Ishikawa (cell line): ENCODE results near the gene RBM10.

ENCODE experiments used
- CEBPB ChIP-seq: IDR thresholded peaks from 2 replicates; pipeline ENCODE4 v1.6.1; 2012
- CREB1 ChIP-seq: IDR thresholded peaks from 2 replicates; pipeline ENCODE4 v1.6.1; 2012; ENCODE audit warnings: low read depth
- EGR1 ChIP-seq: IDR thresholded peaks from 2 replicates; pipeline ENCODE4 v1.6.1; 2012
- EP300 ChIP-seq: IDR thresholded peaks from 2 replicates; pipeline ENCODE4 v1.6.1; 2012; ENCODE audit warnings: borderline replicate concordance
- FOXM1 ChIP-seq: IDR thresholded peaks from 2 replicates; pipeline ENCODE4 v1.6.1; 2012; ENCODE audit warnings: low read depth, borderline replicate concordance
- MAX ChIP-seq: IDR thresholded peaks from 2 replicates; pipeline ENCODE4 v1.6.1; 2012
- NFIC ChIP-seq: IDR thresholded peaks from 2 replicates; pipeline ENCODE4 v1.6.1; 2012
- RAD21 ChIP-seq: IDR thresholded peaks from 2 replicates; pipeline ENCODE4 v1.6.1; 2012; ENCODE audit warnings: low read depth
- REST ChIP-seq: IDR thresholded peaks from 2 replicates; pipeline ENCODE4 v1.6.1; 2012; ENCODE audit warnings: low read depth, mild to moderate bottlenecking
- TAF1 ChIP-seq: IDR thresholded peaks from 2 replicates; pipeline ENCODE4 v1.6.1; 2012; ENCODE audit warnings: low read depth, mild to moderate bottlenecking
- TCF12 ChIP-seq: IDR thresholded peaks from 2 replicates; pipeline ENCODE4 v1.6.1; 2012; ENCODE audit warnings: low read depth
- TEAD4 ChIP-seq: IDR thresholded peaks from 2 replicates; pipeline ENCODE4 v1.6.1; 2012
- USF1 ChIP-seq: IDR thresholded peaks from 2 replicates; pipeline ENCODE4 v1.6.1; 2012
- YY1 ChIP-seq: IDR thresholded peaks from 2 replicates; pipeline ENCODE4 v1.6.1; 2012; ENCODE audit warnings: low read depth
- ZBTB7A ChIP-seq: IDR thresholded peaks from 2 replicates; pipeline ENCODE4 v1.6.1; 2012; ENCODE audit warnings: low read depth

The RBM10 gene

GRCh38 chrX:47200385-47201150 is 55.5 kb downstream of the RBM10 start:
- TF ChIP-seq CEBPB (no peak), EGR1 (no peak), MAX (no peak), TCF12 (no peak), EP300 (no peak)

- no peak for TF ChIP-seq YY1
- no peak for TF ChIP-seq CEBPB
- no peak for TF ChIP-seq EP300
Measured at GRCh38 chrX:47201345-47201944, 56.4 kb downstream of the RBM10 start.

GRCh38 chrX:47202316-47202715 is 57.3 kb downstream of the RBM10 start:
- TF ChIP-seq MAX (no peak), EGR1 (no peak), FOXM1 (no peak), NFIC (no peak), CEBPB (no peak), EP300 (no peak), TAF1 (no peak), RAD21 (no peak), USF1 (no peak), REST (no peak), CREB1 (no peak), ZBTB7A (no peak), TCF12 (no peak), TEAD4 (no peak), YY1 (no peak)

- TF ChIP-seq MAX (no peak), CEBPB (no peak), NFIC (no peak), EP300 (no peak), TCF12 (no peak), FOXM1 (no peak), TEAD4 (no peak), REST (no peak), CREB1 (no peak)
Measured at GRCh38 chrX:47202877-47203276, 57.9 kb downstream of the RBM10 start.

GRCh38 chrX:47204970-47205369 is 59.9 kb downstream of the RBM10 start:
- TF ChIP-seq RAD21 = no peak
- TF ChIP-seq MAX = no peak
- TF ChIP-seq EP300 = no peak
- no peak for TF ChIP-seq REST
- no peak for TF ChIP-seq TEAD4
- TF ChIP-seq USF1 = no peak
- no peak for TF ChIP-seq TAF1
- no peak for TF ChIP-seq EGR1
- no peak for TF ChIP-seq CREB1
- no peak for TF ChIP-seq NFIC
- TF ChIP-seq FOXM1 = no peak
- no peak for TF ChIP-seq CEBPB
- TF ChIP-seq ZBTB7A = no peak
- no peak for TF ChIP-seq TCF12
- TF ChIP-seq YY1 = no peak
